ENCODE measurements around the gene AHCY. TPM values are rescaled to one million over a fixed set of nuclear protein-coding genes. Genes with fewer than 3 reads are reported as not detected.
"Not testable (repeated sequence)": the region's sequence is repeated elsewhere in the genome, so short reads cannot be mapped to it uniquely, and the experiment has no call there.

AHCY gene
- total RNA-seq, 2 experiments from 2014 or later = 16.7 to 16.9 TPM

DNA sequence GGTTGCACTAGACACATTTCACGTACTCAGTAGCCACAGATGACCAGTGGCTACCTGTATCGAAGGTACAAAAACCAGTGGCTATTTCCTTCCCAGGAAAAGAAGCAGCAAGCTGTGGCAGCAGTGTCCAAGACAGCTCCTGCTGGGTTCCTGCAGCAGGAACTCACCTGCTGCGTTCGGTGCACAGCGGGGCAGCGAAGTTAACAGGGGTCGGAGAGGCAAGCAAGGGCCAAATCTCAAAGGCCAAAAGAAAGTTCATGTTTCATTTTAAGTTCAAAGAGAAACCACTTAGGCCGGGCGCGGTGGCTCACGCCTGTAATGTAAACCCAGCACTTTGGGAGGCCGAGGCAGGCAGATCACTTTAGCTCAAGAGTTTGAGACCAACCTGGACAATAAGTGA, 35.0 kb downstream of the AHCY start:
- intact Hi-C loops (cut with DNase I, micrococcal nuclease) = no loop called here
- no peak overlapping the region for H3K4me3 ChIP-seq (ENCODE audit: low read length)
- Mint-ChIP-seq H3K27ac (no peak overlapping the region), H3K9me3 (no peaks in the 10 kb centered on the region), H3K4me1 (ENCODE audit: low read depth) (no peaks in the 10 kb centered on the region), H3K27me3 (peaks cover 7% of the 10 kb centered on the region), H3K4me3 (no peak overlapping the region), H3K36me3 (ENCODE audit: low read depth) (no peaks in the 10 kb centered on the region)
- no peak for TF ChIP-seq CTCF (IDR thresholded peaks at IDR 0.05)
- H3K36me3 ChIP-seq (ENCODE audit: insufficient read depth, low read length) = no peaks in the 10 kb centered on the region
- CTCF ChIA-PET = no interaction called here
- peaks cover 0 to 4% of the 10 kb centered on the region in 2 experiments for H3K27me3 ChIP-seq (ENCODE audit: control insufficient read depth in 1 of 2, insufficient read depth in 2 of 2, low read length in 2 of 2)
- ATAC-seq (ENCODE audit: poor library complexity) (no peak), DNase-seq (no peak)
- no peak overlapping the region for H3K27ac ChIP-seq (ENCODE audit: low read depth in 1 of 2, low read length in 2 of 2)
- H3K9me3 ChIP-seq (ENCODE audit: control insufficient read depth in 1 of 2, insufficient read depth in 1 of 2, low read length in 2 of 2) = no peaks in the 10 kb centered on the region
- H3K4me1 ChIP-seq (ENCODE audit: insufficient read depth, low read length) = peaks cover 11% of the 10 kb centered on the region
- POLR2A ChIA-PET = no interaction called here

GRCh38 chr20:34264141-34264540, 39.0 kb downstream of the AHCY start:
- intact Hi-C loops (cut with DNase I, micrococcal nuclease) = no loop called here
- TF ChIP-seq CTCF (IDR thresholded peaks at IDR 0.05) = no peak
- no peaks in the 10 kb centered on the region for H3K4me1 Mint-ChIP-seq (ENCODE audit: low read depth)
- no peak overlapping the region for H3K27ac ChIP-seq (ENCODE audit: low read depth in 1 of 2, low read length in 2 of 2)
- H3K9me3 ChIP-seq (ENCODE audit: control insufficient read depth in 1 of 2, insufficient read depth in 1 of 2, low read length in 2 of 2) = no peaks in the 10 kb centered on the region
- CTCF ChIA-PET = no interaction called here
- no peaks in the 10 kb centered on the region for H3K9me3 Mint-ChIP-seq
- peaks cover 0 to 4% of the 10 kb centered on the region in 2 experiments for H3K27me3 ChIP-seq (ENCODE audit: control insufficient read depth in 1 of 2, insufficient read depth in 2 of 2, low read length in 2 of 2)
- DNase-seq (no peak), ATAC-seq (ENCODE audit: poor library complexity) (no peak)
- H3K4me1 ChIP-seq (ENCODE audit: insufficient read depth, low read length) = peaks cover 6% of the 10 kb centered on the region
- H3K36me3 ChIP-seq (ENCODE audit: insufficient read depth, low read length) = no peaks in the 10 kb centered on the region
- no peak overlapping the region for H3K4me3 ChIP-seq (ENCODE audit: low read length)
- POLR2A ChIA-PET = no interaction called here
- H3K4me3 Mint-ChIP-seq = no peak overlapping the region
- peaks cover under 1% of the 10 kb centered on the region for H3K27me3 Mint-ChIP-seq
- H3K27ac Mint-ChIP-seq = no peak overlapping the region
- H3K36me3 Mint-ChIP-seq (ENCODE audit: low read depth) = no peaks in the 10 kb centered on the region

GRCh38 chr20:34263468-34263867, 39.7 kb downstream of the AHCY start:
- DNase-seq; H3K4me1 Mint-ChIP-seq (ENCODE audit: low read depth); H3K36me3 ChIP-seq (ENCODE audit: insufficient read depth, low read length); POLR2A ChIA-PET; CTCF ChIA-PET; H3K4me1 ChIP-seq (ENCODE audit: insufficient read depth, low read length); H3K27me3 Mint-ChIP-seq; H3K4me3 Mint-ChIP-seq; H3K4me3 ChIP-seq (ENCODE audit: low read length); H3K27ac ChIP-seq (ENCODE audit: low read depth in 1 of 2, low read length in 2 of 2); intact Hi-C loops (cut with DNase I, micrococcal nuclease); H3K9me3 ChIP-seq (ENCODE audit: control insufficient read depth in 1 of 2, insufficient read depth in 1 of 2, low read length in 2 of 2); H3K9me3 Mint-ChIP-seq; ATAC-seq (ENCODE audit: poor library complexity); H3K36me3 Mint-ChIP-seq (ENCODE audit: low read depth); H3K27ac Mint-ChIP-seq; H3K27me3 ChIP-seq (ENCODE audit: control insufficient read depth in 1 of 2, insufficient read depth in 2 of 2, low read length in 2 of 2): not testable (repeated sequence)

GRCh38 chr20:34262488-34263288, 40.5 kb downstream of the AHCY start:
- ChIA-PET POLR2A (no interaction called here), CTCF (no interaction called here)
- TF ChIP-seq CTCF (IDR thresholded peaks at IDR 0.05) = no peak
- Histone ChIP-seq H3K9me3 (ENCODE audit: control insufficient read depth in 1 of 2, insufficient read depth in 1 of 2, low read length in 2 of 2) (no peaks in the 10 kb centered on the region), H3K4me1 (ENCODE audit: insufficient read depth, low read length) (no peaks in the 10 kb centered on the region), H3K27ac (ENCODE audit: low read depth in 1 of 2, low read length in 2 of 2) (no peak overlapping the region), H3K36me3 (ENCODE audit: insufficient read depth, low read length) (no peaks in the 10 kb centered on the region), H3K4me3 (ENCODE audit: low read length) (no peak overlapping the region), H3K27me3 (ENCODE audit: control insufficient read depth in 1 of 2, insufficient read depth in 2 of 2, low read length in 2 of 2) (no peaks in the 10 kb centered on the region)
- Mint-ChIP-seq H3K27me3 (no peaks in the 10 kb centered on the region), H3K36me3 (ENCODE audit: low read depth) (no peaks in the 10 kb centered on the region), H3K9me3 (no peaks in the 10 kb centered on the region), H3K4me3 (no peak overlapping the region), H3K4me1 (ENCODE audit: low read depth) (no peaks in the 10 kb centered on the region), H3K27ac (no peak overlapping the region)
- DNase-seq = peak in 2 of 14 experiments; percentile 22 to 29
- ATAC-seq (ENCODE audit: poor library complexity) = no peak
- intact Hi-C loops (cut with DNase I, micrococcal nuclease) = no loop called here

All from CD4-positive, alpha-beta T cell (primary cell).